ENCODE measurements around the gene SLC12A9. TPM values are rescaled to one million over a fixed set of nuclear protein-coding genes. Genes with fewer than 3 reads are reported as not detected.

SLC12A9 gene
- total and polyA plus RNA-seq, 4 donors = 28.5 to 52.6 (median 39.2) TPM

DNA sequence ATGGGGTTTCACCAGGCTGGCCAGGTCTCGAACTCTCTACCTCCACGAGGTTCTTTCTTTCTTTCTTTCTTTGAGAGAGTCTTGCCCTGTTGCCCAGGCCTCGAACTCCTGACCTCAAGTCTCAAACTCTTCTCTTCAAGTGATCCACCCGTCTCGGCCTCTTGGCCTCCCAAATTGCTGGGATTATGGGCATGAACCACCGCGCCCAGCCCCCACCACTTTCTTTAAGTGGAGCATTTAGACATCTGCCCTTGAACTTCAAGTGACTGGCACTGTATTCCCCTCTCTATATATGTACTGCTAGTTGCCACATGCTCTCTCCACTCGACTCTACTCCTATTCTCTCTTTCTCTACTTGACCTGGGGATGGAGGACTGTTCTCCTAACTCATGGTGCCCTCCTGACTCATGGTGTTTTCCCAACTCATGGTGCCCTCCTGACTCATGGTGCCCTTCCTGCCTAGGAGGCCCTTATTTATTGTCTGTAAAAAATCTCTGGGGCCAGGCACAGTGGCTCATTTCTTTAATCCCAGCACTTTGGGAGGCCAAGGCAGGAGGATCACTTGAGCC lies 62.5 kb downstream of the SLC12A9 start:
- Histone ChIP-seq H3K4me3 (no peak overlapping the region), H3K4me1 (ENCODE audit: control insufficient read depth in 5 of 5, insufficient read depth in 5 of 5, low read length in 5 of 5) (peaks cover 0 to 5% (median 0%) of the 10 kb centered on the region in 5 donors), H3K27ac (ENCODE audit: low read depth in 1 of 2, low read length in 1 of 2) (no peak overlapping the region), H3K9me3 (ENCODE audit: control insufficient read depth in 4 of 4, insufficient read depth in 3 of 4, low read length in 3 of 4) (no peaks in the 10 kb centered on the region), H3K36me3 (ENCODE audit: control insufficient read depth in 4 of 4, insufficient read depth in 4 of 4, low read length in 4 of 4) (no peaks in the 10 kb centered on the region), H3K27me3 (ENCODE audit: control insufficient read depth in 3 of 3, insufficient read depth in 3 of 3, low read length in 2 of 3) (no peaks in the 10 kb centered on the region), H3K9ac (ENCODE audit: insufficient read depth in 1 of 2, low read length in 2 of 2) (no peak overlapping the region)
- DNase-seq (no peak), ATAC-seq (ENCODE audit: insufficient read depth, low FRiP score) (peak; percentile 47)
- TF ChIP-seq, protein P1, sequence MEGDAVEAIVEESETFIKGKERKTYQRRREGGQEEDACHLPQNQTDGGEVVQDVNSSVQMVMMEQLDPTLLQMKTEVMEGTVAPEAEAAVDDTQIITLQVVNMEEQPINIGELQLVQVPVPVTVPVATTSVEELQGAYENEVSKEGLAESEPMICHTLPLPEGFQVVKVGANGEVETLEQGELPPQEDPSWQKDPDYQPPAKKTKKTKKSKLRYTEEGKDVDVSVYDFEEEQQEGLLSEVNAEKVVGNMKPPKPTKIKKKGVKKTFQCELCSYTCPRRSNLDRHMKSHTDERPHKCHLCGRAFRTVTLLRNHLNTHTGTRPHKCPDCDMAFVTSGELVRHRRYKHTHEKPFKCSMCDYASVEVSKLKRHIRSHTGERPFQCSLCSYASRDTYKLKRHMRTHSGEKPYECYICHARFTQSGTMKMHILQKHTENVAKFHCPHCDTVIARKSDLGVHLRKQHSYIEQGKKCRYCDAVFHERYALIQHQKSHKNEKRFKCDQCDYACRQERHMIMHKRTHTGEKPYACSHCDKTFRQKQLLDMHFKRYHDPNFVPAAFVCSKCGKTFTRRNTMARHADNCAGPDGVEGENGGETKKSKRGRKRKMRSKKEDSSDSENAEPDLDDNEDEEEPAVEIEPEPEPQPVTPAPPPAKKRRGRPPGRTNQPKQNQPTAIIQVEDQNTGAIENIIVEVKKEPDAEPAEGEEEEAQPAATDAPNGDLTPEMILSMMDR (IDR thresholded peaks at IDR 0.05; ENCODE audit: control extremely low read depth, extremely low read depth) = no peak
- WGBS, 2 donors = 67 to 80% methylated on average over 8 of the region's 8 CpGs

Small RNA genes within 50 kb of the gene (small RNA-seq; reads per million reads assigned to genes)
- gene RN7SL549P (ENCODE audit: low replicate concordance) (not detected), gene RN7SL750P (ENCODE audit: low replicate concordance) (not detected)

Other genes starting within 250 kb of the SLC12A9 start
- gene MOSPD3, start 240.2 kb upstream of the SLC12A9 start, total RNA-seq = 10 to 100 TPM; 13.2 to 26.9 TPM
- 10 to 100 TPM; 15.5 to 18.8 TPM for gene MOSPD3, start 240.2 kb upstream of the SLC12A9 start, polyA plus RNA-seq
- 1 to 10 TPM; 1.7 to 2.1 TPM for gene TFR2, start 211.2 kb upstream of the SLC12A9 start, total RNA-seq
- gene TFR2, start 211.2 kb upstream of the SLC12A9 start, polyA plus RNA-seq = under 1 TPM; 0.33 to 0.85 TPM
- not detected for gene ACTL6B, start 196.3 kb upstream of the SLC12A9 start, total RNA-seq
- gene ACTL6B, start 196.3 kb upstream of the SLC12A9 start, polyA plus RNA-seq = not detected
- 100 to 1,000 TPM; 150 to 327 TPM for gene GNB2, start 179.0 kb upstream of the SLC12A9 start, total RNA-seq
- gene GNB2, start 179.0 kb upstream of the SLC12A9 start, polyA plus RNA-seq = 100 to 1,000 TPM; 130 to 381 TPM
- gene GIGYF1, start 158.5 kb upstream of the SLC12A9 start, total RNA-seq = 10 to 100 TPM; 30.8 to 41.6 TPM
- gene GIGYF1, start 158.5 kb upstream of the SLC12A9 start, polyA plus RNA-seq = 10 to 100 TPM; 19.0 to 36.8 TPM
- 10 to 100 TPM; 20.3 to 30.1 TPM for gene POP7, start 146.6 kb upstream of the SLC12A9 start, total RNA-seq
- gene POP7, start 146.6 kb upstream of the SLC12A9 start, polyA plus RNA-seq = 10 to 100 TPM; 36.5 to 50.6 TPM
- not detected for gene EPO, start 132.2 kb upstream of the SLC12A9 start, total RNA-seq
- under 1 TPM in 1 of 2 donors, not detected in 1; 0.10 TPM for gene EPO, start 132.2 kb upstream of the SLC12A9 start, polyA plus RNA-seq
- under 1 TPM in 1 of 2 donors, not detected in 1; 0.03 TPM for gene ZAN, start 119.1 kb upstream of the SLC12A9 start, total RNA-seq
- gene ZAN, start 119.1 kb upstream of the SLC12A9 start, polyA plus RNA-seq = not detected
- gene EPHB4, start 25.2 kb upstream of the SLC12A9 start, total RNA-seq = 10 to 100 TPM; 55.2 to 64.2 TPM
- gene EPHB4, start 25.2 kb upstream of the SLC12A9 start, polyA plus RNA-seq = 10 to 100 TPM; 21.7 to 45.7 TPM
- 10 to 100 TPM; 43.5 to 81.8 TPM for gene TRIP6, start 14.7 kb downstream of the SLC12A9 start, total RNA-seq
- gene TRIP6, start 14.7 kb downstream of the SLC12A9 start, polyA plus RNA-seq = 10 to 100 TPM; 41.4 to 61.2 TPM
- 100 to 1,000 TPM in 1 of 2 donors, 10 to 100 TPM in 1; 58.5 to 120 TPM for gene SRRT, start 22.4 kb downstream of the SLC12A9 start, total RNA-seq
- gene SRRT, start 22.4 kb downstream of the SLC12A9 start, polyA plus RNA-seq = 10 to 100 TPM; 76.1 to 79.8 TPM
- gene UFSP1, start 37.0 kb downstream of the SLC12A9 start, total RNA-seq = 1 to 10 TPM; 1.5 to 5.8 TPM
- gene UFSP1, start 37.0 kb downstream of the SLC12A9 start, polyA plus RNA-seq = 1 to 10 TPM; 5.2 to 6.2 TPM
- gene ACHE, start 43.2 kb downstream of the SLC12A9 start, total RNA-seq = 1 to 10 TPM; 7.2 to 8.2 TPM
- gene ACHE, start 43.2 kb downstream of the SLC12A9 start, polyA plus RNA-seq = 1 to 10 TPM; 2.6 to 6.2 TPM
- 1 to 10 TPM; 1.6 to 5.5 TPM for gene MUC3A, start 96.8 kb downstream of the SLC12A9 start, total RNA-seq
- 1 to 10 TPM in 1 of 2 donors, under 1 TPM in 1; 0.53 to 1.5 TPM for gene MUC3A, start 96.8 kb downstream of the SLC12A9 start, polyA plus RNA-seq
- 1 to 10 TPM; 2.0 to 5.5 TPM for gene MUC12, start 116.9 kb downstream of the SLC12A9 start, total RNA-seq
- 1 to 10 TPM; 1.4 to 3.7 TPM for gene MUC12, start 116.9 kb downstream of the SLC12A9 start, polyA plus RNA-seq
- not detected for gene MUC17, start 167.4 kb downstream of the SLC12A9 start, total RNA-seq
- not detected for gene MUC17, start 167.4 kb downstream of the SLC12A9 start, polyA plus RNA-seq
- gene TRIM56, start 232.8 kb downstream of the SLC12A9 start, total RNA-seq = 10 to 100 TPM; 32.6 to 56.6 TPM
- 10 to 100 TPM; 14.4 to 15.7 TPM for gene TRIM56, start 232.8 kb downstream of the SLC12A9 start, polyA plus RNA-seq